ENCODE data around the gene FNBP1.
"Not testable (repeated sequence)": the region's sequence is repeated elsewhere in the genome, so short reads cannot be mapped to it uniquely, and the experiment has no call there.

- TF ChIP-seq EZH2phosphoT487 (conservative IDR thresholded peaks at IDR 0.05; ENCODE audit: low read length); CTCF (IDR thresholded peaks at IDR 0.05; ENCODE audit: insufficient read depth, low read length, poor library complexity, severe bottlenecking): not testable (repeated sequence)
Measured at GRCh38 chr9:129980224-129980623, 62.8 kb downstream of the FNBP1 start.
